A673 (cell line): ENCODE measurements around the gene PDGFD. TPM values are rescaled to one million over a fixed set of nuclear protein-coding genes. Genes with fewer than 3 reads are reported as not detected.
A peak's percentile ranks its signal among the peaks of the same experiment; 100 is the strongest.

Experiments
- BruUV-seq: library from RNA; stranded (reverse); fragments of 400-500 nt; replicated peaks from 2 replicates; lab custom pipeline; 2021; lab: Mats Ljungman, UMichigan
- CTCF ChIA-PET: fragments of 300-600 bp; sonication (Branson Sonifier 250); formaldehyde crosslinking; loops from one replicate; lab custom pipeline; 2022; ENCODE audit warnings: antibody characterized with exemption; lab: Charles Lee
- POLR2A ChIA-PET: fragments of 300-600 bp; sonication (Branson Sonifier 250); formaldehyde crosslinking; loops from one replicate; lab custom pipeline; 2022; ENCODE audit warnings: antibody characterized with exemption; ENCODE audit not compliant: low non-redundant PET; lab: Charles Lee
- DNase-seq: peaks from one replicate; pipeline ENCODE4 v3.0.0-alpha.2; 2015; ENCODE audit warnings: low spot score
- H3K27ac ChIP-seq: fragments of 200-600 bp; sonication (generic); 2 replicates; pipeline ENCODE4 v1.5.1; 2016; ENCODE audit warnings: mixed run types, low read depth, mild to moderate bottlenecking, mixed read lengths, antibody characterized with exemption, low read length; ENCODE audit not compliant: poor library complexity, severe bottlenecking
- H3K27me3 ChIP-seq: fragments of 200-600 bp; sonication (generic); replicated peaks from 2 replicates; pipeline ENCODE4 v1.6.1; 2017; ENCODE audit warnings: mixed run types, low read depth, mild to moderate bottlenecking, mixed read lengths, antibody characterized with exemption, low read length; ENCODE audit not compliant: insufficient read depth, poor library complexity
- H3K36me3 ChIP-seq: fragments of 200-600 bp; sonication (generic); 2 replicates; pipeline ENCODE4 v1.6.1; 2016; ENCODE audit warnings: mixed run types, mild to moderate bottlenecking, mixed read lengths, antibody characterized with exemption, low read length; ENCODE audit not compliant: insufficient read depth, poor library complexity, severe bottlenecking
- H3K4me1 ChIP-seq: fragments of 200-600 bp; sonication (generic); 2 replicates; pipeline ENCODE4 v1.6.1; 2017; ENCODE audit warnings: mixed run types, mild to moderate bottlenecking, mixed read lengths, antibody characterized with exemption, low read length; ENCODE audit not compliant: insufficient read depth, poor library complexity, severe bottlenecking
- H3K4me3 ChIP-seq: fragments of 200-600 bp; sonication (generic); 2 replicates; pipeline ENCODE4 v1.5.1; 2016; ENCODE audit warnings: low read depth, mixed run types, mild to moderate bottlenecking, mixed read lengths, low read length; ENCODE audit not compliant: poor library complexity, severe bottlenecking
- H3K9me3 ChIP-seq: fragments of 200-600 bp; sonication (generic); 2 replicates; pipeline ENCODE4 v1.6.1; 2016; ENCODE audit warnings: mixed run types, low read depth, mild to moderate bottlenecking, mixed read lengths, antibody characterized with exemption, low read length; ENCODE audit not compliant: poor library complexity, severe bottlenecking
- CTCF ChIP-seq: fragments of 300-800, 200-600 bp; sonication (generic); conservative IDR thresholded peaks from 2 replicates; pipeline ENCODE4 v1.5.1; 2017; ENCODE audit warnings: low read depth, mild to moderate bottlenecking, antibody characterized with exemption, low read length, moderate library complexity, mixed read lengths
- EZH2 ChIP-seq: fragments of 200-600 bp; sonication (generic); IDR thresholded peaks from 2 replicates; pipeline ENCODE4 v1.6.1; 2017; ENCODE audit warnings: borderline replicate concordance, low read depth, mild to moderate bottlenecking, mixed read lengths, antibody characterized with exemption, low read length; ENCODE audit not compliant: poor library complexity, severe bottlenecking
- intact Hi-C: fragments of 100-400 bp; cut with micrococcal nuclease; formaldehyde crosslinking; loops from one replicate; pipeline ENCODE4 v1.10.0; 2022; ENCODE audit not compliant: unreplicated experiment
- total RNA-seq: library from RNA; stranded (reverse); gene quantifications from 2 replicates; pipeline ENCODE4 v1.2.3, GENCODE V29; 2021

The PDGFD gene
- total RNA-seq, 1 experiment from 2014 or later, result 6.1 TPM

GRCh38 chr11:104169091-104169490 lies 5.1 kb upstream of the PDGFD start:
- intact Hi-C loops, result no loop called here
- H3K4me1 ChIP-seq, result peaks cover 21% of the 10 kb centered on the region
- no TSS peak for BruUV-seq
- DNase-seq, result peak; percentile 86
- TF ChIP-seq CTCF (no peak), EZH2 (no peak)
- no peak overlapping the region for H3K4me3 ChIP-seq
- H3K27ac ChIP-seq, result no peak overlapping the region
- H3K9me3 ChIP-seq, result no peaks in the 10 kb centered on the region
- no peaks in the 10 kb centered on the region for H3K27me3 ChIP-seq
- ChIA-PET CTCF (no interaction called here), POLR2A (no interaction called here)
- H3K36me3 ChIP-seq, result no peaks in the 10 kb centered on the region

- BruUV-seq, result no TSS peak
- CTCF ChIA-PET, result interaction anchor here (1.6 kb wide), 1 partner anchor 483 kb away, joined by 8 read pairs; no protein-coding TSS in a partner anchor
- H3K9me3 ChIP-seq, result no peaks in the 10 kb centered on the region
- H3K27ac ChIP-seq, result no peak overlapping the region
- intact Hi-C loops, result no loop called here
- H3K4me1 ChIP-seq, result peaks cover 19% of the 10 kb centered on the region
- H3K4me3 ChIP-seq, result no peak overlapping the region
- no peaks in the 10 kb centered on the region for H3K27me3 ChIP-seq
- H3K36me3 ChIP-seq, result no peaks in the 10 kb centered on the region
- no peak for DNase-seq
- no peak for TF ChIP-seq CTCF
- no peak for TF ChIP-seq EZH2
- POLR2A ChIA-PET, result interaction anchor here (0.6 kb wide), 1 partner anchor 244 kb away, joined by 3 read pairs; no protein-coding TSS in a partner anchor
These were observed 1.1 kb upstream of the PDGFD start for GRCh38 chr11:104165014-104165413.

- Histone ChIP-seq H3K36me3 (no peaks in the 10 kb centered on the region), H3K9me3 (no peaks in the 10 kb centered on the region), H3K27ac (no peak overlapping the region), H3K27me3 (no peaks in the 10 kb centered on the region), H3K4me1 (peaks cover 3% of the 10 kb centered on the region), H3K4me3 (peak overlapping the region; percentile 58)
- intact Hi-C loops, result no loop called here
- ChIA-PET CTCF (interaction anchor here (1.6 kb wide), 1 partner anchor 481 kb away, joined by 8 read pairs; no protein-coding TSS in a partner anchor), POLR2A (no interaction called here)
- BruUV-seq, result TSS peak; percentile 39
- TF ChIP-seq EZH2, result no peak
- TF ChIP-seq CTCF, result no peak
- DNase-seq, result no peak
These were observed 583 bp downstream of the PDGFD start for GRCh38 chr11:104163100-104164027.
